HEK293T (cell line): Measurements from ENCODE around the gene MYBBP1A.
A peak's percentile ranks its signal among the peaks of the same experiment; 100 is the strongest.

Experiments
- CTCF ChIA-PET: fragments of 350-600 bp; formaldehyde crosslinking; extraction: SDS; loops from one replicate; lab custom pipeline; 2021; ENCODE audit warnings: antibody characterized with exemption, inconsistent platforms; lab: Yijun Ruan, JAX
- POLR2A ChIA-PET: fragments of 350-600 bp; formaldehyde crosslinking; extraction: SDS; loops from one replicate; lab custom pipeline; 2020; ENCODE audit warnings: antibody characterized with exemption, inconsistent platforms; lab: Yijun Ruan, JAX
- DNase-seq: peaks from one replicate; pipeline ENCODE4 v3.0.0; 2012; ENCODE audit warnings: mixed read lengths; ENCODE audit errors: extremely low spot score
- ARNT ChIP-seq: fragments of 450-650 bp; IDR thresholded peaks from 2 replicates; pipeline ENCODE4 v1.6.1; 2017; ENCODE audit warnings: mild to moderate bottlenecking
- BHLHE40 ChIP-seq: fragments of 450-650 bp; IDR thresholded peaks from 2 replicates; pipeline ENCODE4 v1.6.1; 2016; ENCODE audit warnings: mild to moderate bottlenecking, moderate library complexity, borderline replicate concordance
- CTBP1 ChIP-seq: fragments of 450-650 bp; IDR thresholded peaks from 2 replicates; pipeline ENCODE4 v1.6.1; 2016; ENCODE audit warnings: borderline replicate concordance
- ELF4 ChIP-seq: fragments of 450-650 bp; IDR thresholded peaks from 2 replicates; pipeline ENCODE4 v1.6.1; 2017; ENCODE audit warnings: antibody characterized with exemption
- FOXA1 ChIP-seq: fragments of 450-650 bp; IDR thresholded peaks from 2 replicates; pipeline ENCODE4 v1.6.1; 2016; ENCODE audit warnings: mild to moderate bottlenecking
- FOXK2 ChIP-seq: fragments of 450-650 bp; IDR thresholded peaks from 2 replicates; pipeline ENCODE4 v1.6.1; 2016; ENCODE audit warnings: mild to moderate bottlenecking
- FOXM1 ChIP-seq: fragments of 450-650 bp; IDR thresholded peaks from 2 replicates; pipeline ENCODE4 v1.6.1; 2017; ENCODE audit warnings: mild to moderate bottlenecking, borderline replicate concordance
- HDGF ChIP-seq: fragments of 450-650 bp; IDR thresholded peaks from 2 replicates; pipeline ENCODE4 v1.6.1; 2017; ENCODE audit warnings: antibody characterized with exemption, borderline replicate concordance
- L3MBTL2 ChIP-seq: fragments of 450-650 bp; conservative IDR thresholded peaks from 2 replicates; pipeline ENCODE4 v1.6.1; 2016; ENCODE audit warnings: mild to moderate bottlenecking
- LEF1 ChIP-seq: fragments of 450-650 bp; IDR thresholded peaks from 2 replicates; pipeline ENCODE4 v1.6.1; 2017; ENCODE audit warnings: mild to moderate bottlenecking, borderline replicate concordance
- NFRKB ChIP-seq: fragments of 450-650 bp; IDR thresholded peaks from 2 replicates; pipeline ENCODE4 v1.6.1; 2016; ENCODE audit warnings: mild to moderate bottlenecking, moderate library complexity
- PKNOX1 ChIP-seq: fragments of 450-650 bp; IDR thresholded peaks from 2 replicates; pipeline ENCODE4 v1.6.1; 2016
- SP1 ChIP-seq: fragments of 450-650 bp; IDR thresholded peaks from 2 replicates; pipeline ENCODE4 v1.6.1; 2017
- SUZ12 ChIP-seq: fragments of 450-650 bp; IDR thresholded peaks from 2 replicates; pipeline ENCODE4 v1.6.1; 2016; ENCODE audit warnings: mild to moderate bottlenecking
- TARDBP ChIP-seq: fragments of 450-650 bp; IDR thresholded peaks from 2 replicates; pipeline ENCODE4 v1.6.1; 2016
- ZNF384 ChIP-seq: fragments of 450-650 bp; IDR thresholded peaks from 2 replicates; pipeline ENCODE4 v1.6.1; 2016

MYBBP1A gene

GRCh38 chr17:4531988-4532736, 23.0 kb downstream of the MYBBP1A start:
- CTCF ChIA-PET, result no interaction called here
- POLR2A ChIA-PET, result interaction anchor here (0.6 kb wide), 1 partner anchor 21 kb away, joined by 3 read pairs; no protein-coding TSS in a partner anchor
- TF ChIP-seq FOXM1 (no peak), NFRKB (no peak)
- no peak for DNase-seq

GRCh38 chr17:4530799-4531730, 24.1 kb downstream of the MYBBP1A start:
- DNase-seq, result no peak
- TF ChIP-seq BHLHE40 (no peak), SUZ12 (no peak), NFRKB (no peak), SP1 (no peak), HDGF (no peak), ZNF384 (no peak), FOXK2 (no peak), L3MBTL2 (no peak), TARDBP (no peak), FOXM1 (no peak), PKNOX1 (no peak), CTBP1 (no peak), LEF1 (no peak)
- POLR2A ChIA-PET, result no interaction called here
- CTCF ChIA-PET, result no interaction called here

- DNase-seq, result no peak
- no peak for TF ChIP-seq FOXA1
- TF ChIP-seq L3MBTL2, result no peak
- TF ChIP-seq LEF1, result no peak
- TF ChIP-seq PKNOX1, result peak; percentile 31
- ChIA-PET CTCF (no interaction called here), POLR2A (interaction anchor here (0.6 kb wide), 1 partner anchor 147 kb away, joined by 3 read pairs; no protein-coding TSS in a partner anchor)
Observed at GRCh38 chr17:4529533-4530152, 25.5 kb downstream of the MYBBP1A start.

- CTCF ChIA-PET, result interaction anchor here (1.0 kb wide), 1 partner anchor 28 kb away, joined by 3 read pairs; no protein-coding TSS in a partner anchor
Observed at GRCh38 chr17:4527566-4528125, 27.5 kb downstream of the MYBBP1A start.

GRCh38 chr17:4527134-4527533, 28.1 kb downstream of the MYBBP1A start:
- ChIA-PET CTCF (interaction anchor here (1.0 kb wide), 1 partner anchor 27 kb away, joined by 3 read pairs; no protein-coding TSS in a partner anchor), POLR2A (interaction anchor here (0.8 kb wide), 1 partner anchor 28 kb away, joined by 3 read pairs; no protein-coding TSS in a partner anchor)
- no peak for DNase-seq
- no peak for TF ChIP-seq FOXA1
- no peak for TF ChIP-seq ARNT
- TF ChIP-seq BHLHE40, result no peak
- no peak for TF ChIP-seq PKNOX1
- no peak for TF ChIP-seq L3MBTL2
- TF ChIP-seq ELF4, result no peak
- no peak for TF ChIP-seq HDGF
- TF ChIP-seq SP1, result no peak
- TF ChIP-seq FOXK2, result no peak
- no peak for TF ChIP-seq FOXM1
- TF ChIP-seq LEF1, result no peak

More at GRCh38 chr17:4527566-4528125, 27.5 kb downstream of the MYBBP1A start:
- no peak for DNase-seq
- no peak for TF ChIP-seq L3MBTL2
- TF ChIP-seq BHLHE40, result no peak
- no peak for TF ChIP-seq CTBP1
- no peak for TF ChIP-seq PKNOX1
- TF ChIP-seq TARDBP, result no peak
- TF ChIP-seq NFRKB, result no peak
- TF ChIP-seq ARNT, result no peak
- TF ChIP-seq SUZ12, result no peak
- no peak for TF ChIP-seq FOXM1
- TF ChIP-seq FOXK2, result no peak
- TF ChIP-seq HDGF, result no peak
- TF ChIP-seq LEF1, result no peak
- TF ChIP-seq FOXA1, result no peak
- TF ChIP-seq ELF4, result no peak
- TF ChIP-seq ZNF384, result no peak
- TF ChIP-seq SP1, result no peak
- POLR2A ChIA-PET, result interaction anchor here (0.8 kb wide), 1 partner anchor 28 kb away, joined by 3 read pairs; no protein-coding TSS in a partner anchor
